GM23338 (cell line): Measurements from ENCODE around the gene TXNRD1. TPM values are rescaled to one million over a fixed set of nuclear protein-coding genes. Genes with fewer than 3 reads are reported as not detected.

ENCODE experiments used
- ATAC-seq: fragments of 200-7000 bp; cut with Tn5 transposase; 3 replicates; pipeline ENCODE4 v1.9.1; 2020
- DNase-seq: peaks from one replicate; pipeline ENCODE4 v3.0.0-alpha.2; 2015; ENCODE audit warnings: low spot score
- H2AFZ ChIP-seq: fragments of 200-600 bp; sonication (generic); 2 replicates; pipeline ENCODE4 v1.8.0; 2016; ENCODE audit warnings: antibody characterized with exemption, mild to moderate bottlenecking, moderate library complexity
- H3F3A ChIP-seq: fragments of 200-600 bp; sonication (generic); replicated peaks from 2 replicates; pipeline ENCODE4 v1.8.0; 2017; ENCODE audit warnings: antibody characterized with exemption, mixed run types, low read depth
- H3K27ac ChIP-seq: fragments of 200-600 bp; sonication (generic); 2 replicates; pipeline ENCODE4 v1.6.1; 2016; ENCODE audit warnings: low read depth
- H3K27me3 ChIP-seq: fragments of 200-600 bp; sonication (generic); 2 replicates; pipeline ENCODE4 v1.8.0; 2016; ENCODE audit warnings: mild to moderate bottlenecking, mixed run types, moderate library complexity; ENCODE audit not compliant: insufficient read depth
- H3K36me3 ChIP-seq: fragments of 200-600 bp; sonication (generic); 2 replicates; pipeline ENCODE4 v1.8.0; 2016; ENCODE audit warnings: mild to moderate bottlenecking; ENCODE audit not compliant: insufficient read depth
- H3K4me1 ChIP-seq: fragments of 200-600 bp; sonication (generic); 2 replicates; pipeline ENCODE4 v1.8.0; 2016; ENCODE audit warnings: mild to moderate bottlenecking, moderate library complexity; ENCODE audit not compliant: insufficient read depth
- H3K4me2 ChIP-seq: fragments of 200-600 bp; sonication (generic); 2 replicates; pipeline ENCODE4 v1.7.1; 2017; ENCODE audit warnings: mixed run types
- H3K4me3 ChIP-seq: fragments of 200-600 bp; sonication (generic); 2 replicates; pipeline ENCODE4 v1.6.1; 2016; ENCODE audit warnings: mixed run types
- H3K79me2 ChIP-seq: fragments of 200-600 bp; sonication (generic); replicated peaks from 2 replicates; pipeline ENCODE4 v1.8.0; 2017; ENCODE audit warnings: mild to moderate bottlenecking; ENCODE audit not compliant: insufficient read depth
- H3K9me2 ChIP-seq: fragments of 200-600 bp; sonication (generic); 2 replicates; pipeline ENCODE4 v1.8.0; 2017; ENCODE audit not compliant: insufficient read depth
- H4K20me1 ChIP-seq: fragments of 200-600 bp; sonication (generic); replicated peaks from 2 replicates; pipeline ENCODE4 v1.8.0; 2017; ENCODE audit warnings: mild to moderate bottlenecking; ENCODE audit not compliant: insufficient read depth
- H3K27ac Mint-ChIP-seq: 2 replicates; pipeline ENCODE4 v1.8.0; 2020; ENCODE audit warnings: inconsistent platforms, mild to moderate bottlenecking, moderate library complexity, mixed read lengths
- H3K27me3 Mint-ChIP-seq: 3 replicates; pipeline ENCODE4 v1.8.0; 2022; ENCODE audit warnings: low read depth, mild to moderate bottlenecking, moderate library complexity, mixed read lengths, inconsistent platforms; ENCODE audit not compliant: insufficient read depth, poor library complexity
- H3K36me3 Mint-ChIP-seq: 3 replicates; pipeline ENCODE4 v1.8.0; 2021; ENCODE audit warnings: low read depth, mild to moderate bottlenecking, inconsistent platforms, moderate library complexity, mixed read lengths
- H3K4me1 Mint-ChIP-seq: 3 replicates; pipeline ENCODE4 v1.8.0; 2020; ENCODE audit warnings: mild to moderate bottlenecking, inconsistent platforms, mixed read lengths
- H3K4me3 Mint-ChIP-seq: 3 replicates; pipeline ENCODE4 v1.8.0; 2021; ENCODE audit warnings: moderate library complexity, mild to moderate bottlenecking, inconsistent platforms, mixed read lengths
- H3K9me3 Mint-ChIP-seq: 3 replicates; pipeline ENCODE4 v1.8.0; 2020; ENCODE audit warnings: moderate library complexity, mild to moderate bottlenecking, inconsistent platforms, mixed read lengths
- CREB1 ChIP-seq: fragments of 250-450 bp; sonication (Bioruptor Pico); IDR thresholded peaks from 2 replicates; pipeline ENCODE4 v1.5.0; 2020; ENCODE audit warnings: low read depth, mild to moderate bottlenecking, moderate library complexity
- CTCF ChIP-seq, 2 experiments: fragments of 200-600 bp in 1 of 2; sonication (generic) in 1 of 2; conservative IDR thresholded peaks; 2 replicates each; pipeline versions ENCODE4 v1.5.1 to v1.6.1; 2016 to 2017; ENCODE audit warnings: antibody characterized with exemption in 2 of 2, low read depth in 2 of 2, mild to moderate bottlenecking in 2 of 2, moderate library complexity in 1 of 2
- ETS1 ChIP-seq: IDR thresholded peaks from 2 replicates; pipeline ENCODE4 v1.6.1; 2016; ENCODE audit warnings: antibody characterized with exemption
- EZH2 ChIP-seq: fragments of 200-600 bp; sonication (generic); IDR thresholded peaks from one replicate; pipeline ENCODE4 v1.8.0; 2017; ENCODE audit warnings: antibody characterized with exemption, mild to moderate bottlenecking, low read depth; ENCODE audit not compliant: unreplicated experiment
- EZH2phosphoT487 ChIP-seq: fragments of 200-600 bp; sonication (generic); IDR thresholded peaks from one replicate; pipeline ENCODE4 v1.8.1; 2018; ENCODE audit warnings: antibody characterized with exemption; ENCODE audit not compliant: unreplicated experiment
- JUNB ChIP-seq: IDR thresholded peaks from one replicate; pipeline ENCODE4 v1.6.1; 2016; ENCODE audit warnings: antibody characterized with exemption; ENCODE audit not compliant: unreplicated experiment
- NANOG ChIP-seq: IDR thresholded peaks from 2 replicates; pipeline ENCODE4 v1.6.1; 2016; ENCODE audit warnings: antibody characterized with exemption, borderline replicate concordance
- POLR2AphosphoS5 ChIP-seq: IDR thresholded peaks from 2 replicates; pipeline ENCODE4 v1.6.1; 2016; ENCODE audit warnings: antibody characterized with exemption, low read depth
- ZNF114 ChIP-seq: fragments of 250-450 bp; sonication (Bioruptor Pico); IDR thresholded peaks from 2 replicates; pipeline ENCODE4 v1.5.0; 2020; ENCODE audit warnings: mild to moderate bottlenecking, moderate library complexity
- ZNF331 ChIP-seq: fragments of 250-450 bp; sonication (Bioruptor Pico); IDR thresholded peaks from 2 replicates; pipeline ENCODE4 v1.5.0; 2020; ENCODE audit warnings: low read depth, mild to moderate bottlenecking, moderate library complexity
- polyA plus RNA-seq: library from polyadenylated mRNA; unstranded; fragments of >200 nt; fragmentation: Nextera tagmentation; extraction: Ambion mirVana; gene quantifications from 2 replicates; pipeline ENCODE4 v1.2.1, GENCODE V29; 2016
- total RNA-seq: library from RNA; depleted of rRNA; stranded (reverse); fragments of >200 nt; shearing (Covaris generic); gene quantifications from 2 replicates; pipeline ENCODE4 v1.2.3, GENCODE V29; 2014
- TF ChIP-seq, protein P1 (sequence below): IDR thresholded peaks from one replicate; pipeline ENCODE4 v1.6.1; 2018; ENCODE audit warnings: antibody characterized with exemption; ENCODE audit not compliant: unreplicated experiment

Gene TXNRD1
- total and polyA plus RNA-seq, 2 experiments from 2014 or later: 115 to 127 TPM

- Mint-ChIP-seq H3K27ac (no peak overlapping the region), H3K4me1 (no peaks in the 10 kb centered on the region), H3K36me3 (no peaks in the 10 kb centered on the region), H3K9me3 (no peaks in the 10 kb centered on the region), H3K4me3 (no peak overlapping the region), H3K27me3 (peaks cover 4% of the 10 kb centered on the region)
- Histone ChIP-seq H4K20me1 (no peaks in the 10 kb centered on the region), H3K4me1 (no peaks in the 10 kb centered on the region), H3K79me2 (no peaks in the 10 kb centered on the region), H3K4me2 (no peak overlapping the region), H3K4me3 (no peak overlapping the region), H3K27me3 (no peaks in the 10 kb centered on the region), H3K36me3 (no peaks in the 10 kb centered on the region), H3K27ac (no peak overlapping the region), H3F3A (no peaks in the 10 kb centered on the region), H2AFZ (no peak overlapping the region), H3K9me2 (no peaks in the 10 kb centered on the region)
- TF ChIP-seq ZNF114 (CRISPR knock-in tag): no peak
- no peak for TF ChIP-seq ETS1
- TF ChIP-seq CTCF (conservative IDR thresholded peaks at IDR 0.05; ENCODE audit: low read depth in 2 of 2): no peak
- TF ChIP-seq ZNF331 (CRISPR knock-in tag): no peak
- no peak for TF ChIP-seq NANOG
- TF ChIP-seq CREB1 (CRISPR knock-in tag): no peak
- no peak for TF ChIP-seq JUNB
- no peak for TF ChIP-seq EZH2
- no peak for TF ChIP-seq POLR2AphosphoS5
- TF ChIP-seq, protein P1, sequence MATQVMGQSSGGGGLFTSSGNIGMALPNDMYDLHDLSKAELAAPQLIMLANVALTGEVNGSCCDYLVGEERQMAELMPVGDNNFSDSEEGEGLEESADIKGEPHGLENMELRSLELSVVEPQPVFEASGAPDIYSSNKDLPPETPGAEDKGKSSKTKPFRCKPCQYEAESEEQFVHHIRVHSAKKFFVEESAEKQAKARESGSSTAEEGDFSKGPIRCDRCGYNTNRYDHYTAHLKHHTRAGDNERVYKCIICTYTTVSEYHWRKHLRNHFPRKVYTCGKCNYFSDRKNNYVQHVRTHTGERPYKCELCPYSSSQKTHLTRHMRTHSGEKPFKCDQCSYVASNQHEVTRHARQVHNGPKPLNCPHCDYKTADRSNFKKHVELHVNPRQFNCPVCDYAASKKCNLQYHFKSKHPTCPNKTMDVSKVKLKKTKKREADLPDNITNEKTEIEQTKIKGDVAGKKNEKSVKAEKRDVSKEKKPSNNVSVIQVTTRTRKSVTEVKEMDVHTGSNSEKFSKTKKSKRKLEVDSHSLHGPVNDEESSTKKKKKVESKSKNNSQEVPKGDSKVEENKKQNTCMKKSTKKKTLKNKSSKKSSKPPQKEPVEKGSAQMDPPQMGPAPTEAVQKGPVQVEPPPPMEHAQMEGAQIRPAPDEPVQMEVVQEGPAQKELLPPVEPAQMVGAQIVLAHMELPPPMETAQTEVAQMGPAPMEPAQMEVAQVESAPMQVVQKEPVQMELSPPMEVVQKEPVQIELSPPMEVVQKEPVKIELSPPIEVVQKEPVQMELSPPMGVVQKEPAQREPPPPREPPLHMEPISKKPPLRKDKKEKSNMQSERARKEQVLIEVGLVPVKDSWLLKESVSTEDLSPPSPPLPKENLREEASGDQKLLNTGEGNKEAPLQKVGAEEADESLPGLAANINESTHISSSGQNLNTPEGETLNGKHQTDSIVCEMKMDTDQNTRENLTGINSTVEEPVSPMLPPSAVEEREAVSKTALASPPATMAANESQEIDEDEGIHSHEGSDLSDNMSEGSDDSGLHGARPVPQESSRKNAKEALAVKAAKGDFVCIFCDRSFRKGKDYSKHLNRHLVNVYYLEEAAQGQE: no peak
- no peak for TF ChIP-seq EZH2phosphoT487
- no peak for ATAC-seq
- DNase-seq: no peak
These were observed 57.9 kb downstream of the TXNRD1 start for GRCh38 chr12:104273503-104273902.
